H1 (cell line): ENCODE measurements around the gene ZFYVE21. TPM values are rescaled to one million over a fixed set of nuclear protein-coding genes. Genes with fewer than 3 reads are reported as not detected.

Experiments
- CTCF ChIA-PET: fragments of 300-600 bp; sonication (Branson Sonifier 250); formaldehyde crosslinking; loops from one replicate; lab custom pipeline; 2021; ENCODE audit not compliant: partially characterized antibody; lab: Charles Lee
- POLR2A ChIA-PET: fragments of 300-600 bp; sonication (Branson Sonifier 250); formaldehyde crosslinking; loops from one replicate; lab custom pipeline; 2021; ENCODE audit warnings: inconsistent platforms; ENCODE audit not compliant: partially characterized antibody; lab: Charles Lee
- DNase-seq, 2 experiments: peaks; one replicate each; pipeline versions ENCODE4 v3.0.0 to v3.0.0-alpha.2; 2010 to 2022; ENCODE audit warnings: low spot score in 2 of 2, low read depth in 1 of 2, mixed read lengths in 1 of 2
- FAIRE-seq: peaks from 2 replicates; lab custom pipeline; 2011; peaks lifted over from hg19 to GRCh38; lab: Jason Lieb, UNC
- H2AFZ ChIP-seq: 2 replicates; pipeline ENCODE4 v1.8.1; 2012; ENCODE audit warnings: low read length, inconsistent platforms
- H2AK5ac ChIP-seq: 2 replicates; pipeline ENCODE4 v1.6.1; 2013; ENCODE audit warnings: low read depth, low read length
- H2BK120ac ChIP-seq: replicated peaks from 2 replicates; pipeline ENCODE3; 2013; ENCODE audit warnings: low read depth, low read length, inconsistent platforms
- H2BK12ac ChIP-seq: 2 replicates; pipeline ENCODE4 v1.6.1; 2013; ENCODE audit warnings: low read depth, low read length
- H2BK15ac ChIP-seq: 2 replicates; pipeline ENCODE4 v1.6.1; 2013; ENCODE audit warnings: low read length
- H2BK20ac ChIP-seq: 2 replicates; pipeline ENCODE4 v1.6.1; 2013; ENCODE audit warnings: low read length
- H2BK5ac ChIP-seq: 2 replicates; pipeline ENCODE4 v1.6.1; 2013; ENCODE audit warnings: low read depth, low read length
- H3K14ac ChIP-seq: 2 replicates; pipeline ENCODE4 v1.6.1; 2013; ENCODE audit warnings: inconsistent platforms; ENCODE audit not compliant: insufficient read length
- H3K18ac ChIP-seq: 2 replicates; pipeline ENCODE4 v1.6.1; 2013; ENCODE audit warnings: low read length; ENCODE audit errors: extremely low read depth
- H3K23ac ChIP-seq: 2 replicates; pipeline ENCODE4 v1.6.1; 2013; ENCODE audit warnings: inconsistent platforms; ENCODE audit not compliant: insufficient read length
- H3K23me2 ChIP-seq: 2 replicates; pipeline ENCODE4 v1.6.1; 2013; ENCODE audit warnings: low read depth, low read length
- H3K27ac ChIP-seq: 2 replicates; pipeline ENCODE4 v1.6.1; 2011; ENCODE audit warnings: low read depth, low read length, inconsistent platforms
- H3K27me3 ChIP-seq, 4 experiments: replicated peaks in 1 of 4; 1 replicate in 1 of 4; 2 replicates in 3 of 4; pipeline versions ENCODE4 v1.6.1 to v1.8.1; 2011 to 2013; ENCODE audit warnings: low read length in 3 of 4, mild to moderate bottlenecking in 3 of 4, inconsistent platforms in 2 of 4, mixed read lengths in 2 of 4, moderate library complexity in 1 of 4; ENCODE audit not compliant: control insufficient read depth in 3 of 4, insufficient read depth in 3 of 4; ENCODE audit errors: extremely low read depth in 1 of 4
- H3K36me3 ChIP-seq, 4 experiments: 2 replicates each; pipeline versions ENCODE4 v1.6.1 to v1.8.1; 2011 to 2013; ENCODE audit warnings: mild to moderate bottlenecking in 4 of 4, low read length in 3 of 4, moderate library complexity in 2 of 4, control low read depth in 1 of 4, inconsistent platforms in 1 of 4; ENCODE audit not compliant: insufficient read depth in 4 of 4, control insufficient read depth in 2 of 4
- H3K4ac ChIP-seq: replicated peaks from 2 replicates; pipeline ENCODE3; 2013; ENCODE audit warnings: low read length, low read depth, mixed read lengths, inconsistent platforms; ENCODE audit not compliant: insufficient read length
- H3K4me1 ChIP-seq, 4 experiments: replicated peaks in 1 of 4; 1 replicate in 1 of 4; 2 replicates in 3 of 4; pipeline versions ENCODE4 v1.6.1 to v1.8.1; 2011 to 2013; ENCODE audit warnings: low read length in 3 of 4, inconsistent platforms in 2 of 4, mixed read lengths in 1 of 4; ENCODE audit not compliant: insufficient read depth in 4 of 4, control insufficient read depth in 3 of 4
- H3K4me2 ChIP-seq, 2 experiments: 2 replicates each; pipeline versions ENCODE4 v1.6.1 to v1.8.1; 2011 to 2013; ENCODE audit warnings: low read depth in 2 of 2, low read length in 2 of 2, control low read depth in 1 of 2, inconsistent platforms in 1 of 2, mild to moderate bottlenecking in 1 of 2; ENCODE audit not compliant: insufficient read depth in 1 of 2
- H3K4me3 ChIP-seq, 4 experiments: fragments of 200-600, 300-600 bp in 1 of 4; sonication (generic), shearing (Covaris generic), sonication (Bioruptor Twin) in 1 of 4; 2 replicates each; pipeline versions ENCODE4 v1.5.1 to v1.8.1; 2011 to 2016; ENCODE audit warnings: low read length in 4 of 4, low read depth in 3 of 4, control low read depth in 2 of 4, inconsistent platforms in 2 of 4, mild to moderate bottlenecking in 2 of 4, mixed read lengths in 1 of 4, moderate library complexity in 1 of 4; ENCODE audit not compliant: insufficient read depth in 2 of 4; ENCODE audit errors: extremely low read depth in 1 of 4
- H3K56ac ChIP-seq: replicated peaks from 2 replicates; pipeline ENCODE3; 2013; ENCODE audit warnings: low read depth, mild to moderate bottlenecking, mixed read lengths, low read length, inconsistent platforms; ENCODE audit not compliant: insufficient read length
- H3K79me1 ChIP-seq: 2 replicates; pipeline ENCODE4 v1.6.1; 2013; ENCODE audit warnings: low read depth, low read length, control low read depth
- H3K79me2 ChIP-seq, 2 experiments: 2 replicates each; pipeline versions ENCODE4 v1.6.1 to v1.8.1; 2012 to 2013; ENCODE audit warnings: low read length in 2 of 2, mild to moderate bottlenecking in 2 of 2, inconsistent platforms in 1 of 2; ENCODE audit not compliant: insufficient read depth in 2 of 2, control insufficient read depth in 1 of 2
- H3K9ac ChIP-seq, 4 experiments: replicated peaks in 1 of 4; 1 replicate in 1 of 4; 2 replicates in 3 of 4; pipeline versions ENCODE4 v1.6.1 to v1.8.1; 2011 to 2013; ENCODE audit warnings: low read depth in 3 of 4, low read length in 3 of 4, control low read depth in 2 of 4, mild to moderate bottlenecking in 2 of 4, moderate library complexity in 2 of 4, inconsistent platforms in 1 of 4; ENCODE audit errors: extremely low read depth in 1 of 4
- H3K9me3 ChIP-seq, 2 experiments: 2 replicates each; pipeline versions ENCODE4 v1.6.1 to v1.8.1; 2012 to 2013; ENCODE audit warnings: mild to moderate bottlenecking in 2 of 2, moderate library complexity in 2 of 2, control low read depth in 1 of 2, inconsistent platforms in 1 of 2, low read depth in 1 of 2, low read length in 1 of 2, mixed read lengths in 1 of 2; ENCODE audit not compliant: insufficient read depth in 2 of 2
- H4K20me1 ChIP-seq, 2 experiments: replicated peaks in 1 of 2; 2 replicates each; pipeline versions ENCODE3 to v1.8.1; 2011 to 2013; ENCODE audit warnings: inconsistent platforms in 2 of 2, low read length in 2 of 2, mild to moderate bottlenecking in 1 of 2; ENCODE audit not compliant: insufficient read depth in 2 of 2, control insufficient read depth in 1 of 2
- H4K5ac ChIP-seq: 2 replicates; pipeline ENCODE4 v1.6.1; 2013; ENCODE audit warnings: low read length, low read depth, mixed read lengths, inconsistent platforms; ENCODE audit not compliant: insufficient read length
- H4K8ac ChIP-seq: 2 replicates; pipeline ENCODE4 v1.8.0; 2013; ENCODE audit warnings: mild to moderate bottlenecking, moderate library complexity, low read length, inconsistent platforms; ENCODE audit not compliant: insufficient read depth; ENCODE audit errors: extremely low read depth
- H4K91ac ChIP-seq: replicated peaks from 2 replicates; pipeline ENCODE3; 2013; ENCODE audit warnings: low read length, mixed read lengths, inconsistent platforms; ENCODE audit not compliant: insufficient read length
- CHD2 ChIP-seq: IDR thresholded peaks from 2 replicates; pipeline ENCODE4 v1.6.1; 2012; ENCODE audit warnings: low read length, improper control_type of control experiment
- GABPA ChIP-seq: IDR thresholded peaks from 2 replicates; pipeline ENCODE4 v1.6.1; 2011; ENCODE audit warnings: mild to moderate bottlenecking, low read length, moderate library complexity, borderline replicate concordance; ENCODE audit not compliant: insufficient read depth
- HDAC2 ChIP-seq, 2 experiments: fragments of 300-600 bp in 1 of 2; sonication (generic) in 1 of 2; IDR thresholded peaks; 2 replicates each; pipeline ENCODE4 v1.6.1; 2011 to 2012; ENCODE audit warnings: low read depth in 2 of 2, low read length in 2 of 2, mild to moderate bottlenecking in 2 of 2, moderate library complexity in 2 of 2, borderline replicate concordance in 1 of 2, inconsistent platforms in 1 of 2
- JUN ChIP-seq: IDR thresholded peaks from 2 replicates; pipeline ENCODE4 v1.6.1; 2011; ENCODE audit warnings: low read depth, mild to moderate bottlenecking, improper control_type of control experiment, low read length
- PHF8 ChIP-seq: fragments of 200-600 bp; sonication (generic); conservative IDR thresholded peaks from 2 replicates; pipeline ENCODE4 v1.7.1; 2012; ENCODE audit warnings: low read depth, mild to moderate bottlenecking, inconsistent platforms, low read length, moderate library complexity
- POU5F1 ChIP-seq: IDR thresholded peaks from 2 replicates; pipeline ENCODE4 v1.6.1; 2011; ENCODE audit warnings: low read depth, mild to moderate bottlenecking, low read length, moderate library complexity
- SIX5 ChIP-seq: IDR thresholded peaks from 2 replicates; pipeline ENCODE4 v1.6.1; 2011; ENCODE audit warnings: mild to moderate bottlenecking, low read depth, low read length
- SP1 ChIP-seq: IDR thresholded peaks from 2 replicates; pipeline ENCODE4 v1.6.1; 2011; ENCODE audit warnings: low read depth, low read length
- SP2 ChIP-seq: IDR thresholded peaks from 2 replicates; pipeline ENCODE4 v1.6.1; 2012; ENCODE audit warnings: mild to moderate bottlenecking, low read length, inconsistent platforms
- TAF7 ChIP-seq: optimal IDR thresholded peaks from 2 replicates; pipeline ENCODE3; 2011; ENCODE audit warnings: low read depth, mild to moderate bottlenecking, inconsistent platforms, low read length, moderate library complexity, borderline replicate concordance
- TBP ChIP-seq: IDR thresholded peaks from 2 replicates; pipeline ENCODE4 v1.6.1; 2011; ENCODE audit warnings: low read depth, low read length, improper control_type of control experiment
- WGBS, 2 experiments: shearing (Covaris generic) in 1 of 2; methylation state at CpG; one replicate each; pipeline versions ENCODE4 v1.1.6 to v1.1.7; 2013 to 2015; ENCODE audit warnings: low lambda C conversion rate in 2 of 2, mixed read lengths in 2 of 2, inconsistent platforms in 1 of 2, low coverage in 1 of 2, missing lambda C conversion rate in 1 of 2; ENCODE audit not compliant: insufficient replicate concordance in 2 of 2, insufficient coverage in 1 of 2, insufficient read length in 1 of 2; ENCODE audit errors: extremely low coverage in 1 of 2, missing lambda C conversion rate in 1 of 2; 5-methylcytosine and 5-hydroxymethylcytosine counted together
- polyA plus RNA-seq, 7 experiments: library from polyadenylated mRNA; depleted of rRNA in 3 of 7; stranded (reverse) in 5 of 7; unstranded in 2 of 7; fragments of >200 nt in 5 of 7; fragments of 200-250 nt in 2 of 7; gene quantifications; 1 replicate in 5 of 7; 2 replicates in 1 of 7; 4 replicates in 1 of 7; pipeline versions ENCODE4 v1.2.1 to v1.2.3, GENCODE V29; 2011 to 2013; ENCODE audit warnings: missing spikeins in 2 of 7, mixed read lengths in 2 of 7
- total RNA-seq: library from RNA; stranded (reverse); fragmentation: NEBNext Ultra II Directional; extraction: Animal tissue kit (Norgen Biotek cat#: 25700); gene quantifications from 2 replicates; pipeline ENCODE4 v1.2.1, GENCODE V29; 2021
- TF ChIP-seq, protein P1 (sequence below), 3 experiments: IDR thresholded peaks; 1 replicate in 2 of 3; 2 replicates in 1 of 3; pipeline versions ENCODE4 v1.5.1 to v1.6.1; 2011; ENCODE audit warnings: low read length in 3 of 3, mild to moderate bottlenecking in 3 of 3, inconsistent platforms in 2 of 3, low read depth in 1 of 3, moderate library complexity in 1 of 3; ENCODE audit not compliant: insufficient read depth in 1 of 3; ENCODE audit errors: control extremely low read depth in 1 of 3

ZFYVE21 gene
- total and polyA plus RNA-seq, 2 of the 8 experiments (the other 6 are each of a cell fraction or from before 2014, with no cell fraction given), result 53.4 to 127 TPM

DNA sequence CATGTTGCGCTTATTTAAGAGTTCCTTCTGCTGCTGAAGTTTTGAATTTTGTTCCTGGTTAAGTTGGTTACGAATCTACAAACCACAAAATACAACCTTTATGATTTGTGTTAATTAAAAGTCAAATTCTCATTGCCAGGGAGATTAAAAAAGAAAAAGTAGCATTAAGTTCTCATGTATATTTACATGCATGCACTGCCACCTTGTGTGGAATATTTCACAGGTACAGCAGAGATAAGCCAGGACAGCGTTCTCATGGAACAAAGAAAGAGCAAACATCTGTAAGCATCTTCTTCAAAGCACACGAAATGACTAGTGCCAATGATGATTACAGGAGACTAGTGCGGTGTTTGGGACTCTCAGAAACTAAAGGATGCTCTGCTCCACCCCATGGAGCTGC lies 34.2 kb downstream of the ZFYVE21 start:
- Histone ChIP-seq H3K9ac (no peak overlapping the region), H3K23me2 (no peaks in the 10 kb centered on the region), H4K20me1 (peaks cover 0 to 2% of the 10 kb centered on the region in 2 experiments), H2BK120ac (no peak overlapping the region), H3K4me1 (no peaks in the 10 kb centered on the region), H2BK20ac (no peak overlapping the region), H3K4ac (no peak overlapping the region), H3K79me2 (no peaks in the 10 kb centered on the region), H3K27ac (no peak overlapping the region), H3K9me3 (no peaks in the 10 kb centered on the region), H2AFZ (no peak overlapping the region), H2BK5ac (no peak overlapping the region), H2BK12ac (no peak overlapping the region), H2BK15ac (no peak overlapping the region), H4K8ac (no peak overlapping the region), H3K79me1 (no peaks in the 10 kb centered on the region), H4K5ac (no peak overlapping the region), H3K4me2 (no peak overlapping the region), H4K91ac (no peak overlapping the region), H3K56ac (no peak overlapping the region), H2AK5ac (no peak overlapping the region), H3K23ac (no peak overlapping the region), H3K27me3 (no peaks in the 10 kb centered on the region), H3K18ac (no peak overlapping the region), H3K4me3 (no peak overlapping the region), H3K36me3 (no peaks in the 10 kb centered on the region; a peak in 1 of 8 replicates), H3K14ac (no peak overlapping the region)
- DNase-seq (no peak), FAIRE-seq (no peak)
- ChIA-PET CTCF (interaction anchor here (1.3 kb wide), 1 partner anchor 12 kb away, joined by 4 read pairs; no protein-coding TSS in a partner anchor), POLR2A (no interaction called here)
- 86% methylated on average over 5 of the region's 5 CpGs; no CpG with 5 or more reads in 1 of the 2 experiments for WGBS, 2 experiments
- TF ChIP-seq HDAC2 (IDR thresholded peaks at IDR 0.05; ENCODE audit: borderline replicate concordance in 1 of 2, low read depth in 2 of 2, low read length in 2 of 2), result no peak
- TF ChIP-seq GABPA, result no peak
- TF ChIP-seq PHF8, result no peak
- no peak for TF ChIP-seq TBP
- no peak for TF ChIP-seq CHD2
- no peak for TF ChIP-seq POU5F1
- no peak for TF ChIP-seq TAF7
- TF ChIP-seq SP1, result no peak
- no peak for TF ChIP-seq JUN
- TF ChIP-seq SIX5, result no peak
- TF ChIP-seq SP2, result no peak
- TF ChIP-seq, protein P1, sequence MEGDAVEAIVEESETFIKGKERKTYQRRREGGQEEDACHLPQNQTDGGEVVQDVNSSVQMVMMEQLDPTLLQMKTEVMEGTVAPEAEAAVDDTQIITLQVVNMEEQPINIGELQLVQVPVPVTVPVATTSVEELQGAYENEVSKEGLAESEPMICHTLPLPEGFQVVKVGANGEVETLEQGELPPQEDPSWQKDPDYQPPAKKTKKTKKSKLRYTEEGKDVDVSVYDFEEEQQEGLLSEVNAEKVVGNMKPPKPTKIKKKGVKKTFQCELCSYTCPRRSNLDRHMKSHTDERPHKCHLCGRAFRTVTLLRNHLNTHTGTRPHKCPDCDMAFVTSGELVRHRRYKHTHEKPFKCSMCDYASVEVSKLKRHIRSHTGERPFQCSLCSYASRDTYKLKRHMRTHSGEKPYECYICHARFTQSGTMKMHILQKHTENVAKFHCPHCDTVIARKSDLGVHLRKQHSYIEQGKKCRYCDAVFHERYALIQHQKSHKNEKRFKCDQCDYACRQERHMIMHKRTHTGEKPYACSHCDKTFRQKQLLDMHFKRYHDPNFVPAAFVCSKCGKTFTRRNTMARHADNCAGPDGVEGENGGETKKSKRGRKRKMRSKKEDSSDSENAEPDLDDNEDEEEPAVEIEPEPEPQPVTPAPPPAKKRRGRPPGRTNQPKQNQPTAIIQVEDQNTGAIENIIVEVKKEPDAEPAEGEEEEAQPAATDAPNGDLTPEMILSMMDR (IDR thresholded peaks at IDR 0.05; ENCODE audit: control extremely low read depth in 1 of 3, insufficient read depth in 1 of 3, low read depth in 1 of 3, low read length in 3 of 3), result no peak
